ENCODE results near the gene CHCHD3. TPM values are rescaled to one million over a fixed set of nuclear protein-coding genes. Genes with fewer than 3 reads are reported as not detected.

Gene CHCHD3
- polyA plus RNA-seq, 3 donors = 30.5 to 56.7 (median 48.8) TPM

DNA sequence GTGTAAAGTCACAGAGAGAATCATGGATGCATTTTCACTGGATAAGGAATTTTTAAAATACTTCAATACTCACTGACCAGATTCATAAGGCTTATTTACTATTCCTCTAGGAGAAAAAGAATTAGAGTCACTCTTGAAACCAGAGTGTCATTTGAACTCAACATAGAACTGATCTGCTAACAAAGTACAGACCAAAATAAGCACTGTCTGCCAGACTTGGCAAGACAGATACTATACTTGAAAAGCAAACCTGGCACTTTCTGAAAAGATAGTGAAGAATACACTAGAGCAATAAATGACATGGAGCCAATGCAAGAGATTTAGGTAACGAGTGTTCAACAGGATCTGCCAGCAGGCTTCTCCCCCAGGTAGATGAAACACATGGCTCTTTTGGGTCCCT, 215.3 kb downstream of the CHCHD3 start:
- no peaks in the 10 kb centered on the region for H3K27me3 ChIP-seq (ENCODE audit: control insufficient read depth in 2 of 2, insufficient read depth in 2 of 2, low read length in 2 of 2)
- no peak for DNase-seq
- intact Hi-C loops (cut with micrococcal nuclease) = no loop called here
- no peak overlapping the region for H3K4me3 ChIP-seq (replicated peaks in 1 of 3; ENCODE audit: low read depth in 2 of 3, low read length in 3 of 3)
- H3K36me3 ChIP-seq (replicated peaks in 1 of 2; ENCODE audit: control insufficient read depth in 1 of 2, insufficient read depth in 2 of 2, low read length in 2 of 2) = no peaks in the 10 kb centered on the region
- peaks cover 5 to 10% of the 10 kb centered on the region in 2 donors for H3K4me1 ChIP-seq (ENCODE audit: control insufficient read depth in 1 of 2, insufficient read depth in 2 of 2, low read length in 2 of 2)
- H4K20me1 ChIP-seq (ENCODE audit: insufficient read depth, low read length) = peaks cover 4% of the 10 kb centered on the region
- Mint-ChIP-seq H3K36me3 (peaks cover 6 to 12% of the 10 kb centered on the region in 2 donors), H3K27me3 (ENCODE audit: low read depth in 3 of 3) (peaks cover 0 to 2% (median 0%) of the 10 kb centered on the region in 3 donors), H3K4me3 (no peak overlapping the region), H3K4me1 (peaks cover 21% of the 10 kb centered on the region), H3K27ac (peak overlapping the region in 1 of 7 donors; percentile 5), H3K9me3 (peaks cover 0 to 2% (median 1%) of the 10 kb centered on the region in 7 donors)
- TF ChIP-seq, protein P1, sequence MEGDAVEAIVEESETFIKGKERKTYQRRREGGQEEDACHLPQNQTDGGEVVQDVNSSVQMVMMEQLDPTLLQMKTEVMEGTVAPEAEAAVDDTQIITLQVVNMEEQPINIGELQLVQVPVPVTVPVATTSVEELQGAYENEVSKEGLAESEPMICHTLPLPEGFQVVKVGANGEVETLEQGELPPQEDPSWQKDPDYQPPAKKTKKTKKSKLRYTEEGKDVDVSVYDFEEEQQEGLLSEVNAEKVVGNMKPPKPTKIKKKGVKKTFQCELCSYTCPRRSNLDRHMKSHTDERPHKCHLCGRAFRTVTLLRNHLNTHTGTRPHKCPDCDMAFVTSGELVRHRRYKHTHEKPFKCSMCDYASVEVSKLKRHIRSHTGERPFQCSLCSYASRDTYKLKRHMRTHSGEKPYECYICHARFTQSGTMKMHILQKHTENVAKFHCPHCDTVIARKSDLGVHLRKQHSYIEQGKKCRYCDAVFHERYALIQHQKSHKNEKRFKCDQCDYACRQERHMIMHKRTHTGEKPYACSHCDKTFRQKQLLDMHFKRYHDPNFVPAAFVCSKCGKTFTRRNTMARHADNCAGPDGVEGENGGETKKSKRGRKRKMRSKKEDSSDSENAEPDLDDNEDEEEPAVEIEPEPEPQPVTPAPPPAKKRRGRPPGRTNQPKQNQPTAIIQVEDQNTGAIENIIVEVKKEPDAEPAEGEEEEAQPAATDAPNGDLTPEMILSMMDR (IDR thresholded peaks at IDR 0.05) = no peak
- no peak overlapping the region for H3K27ac ChIP-seq (ENCODE audit: low read depth in 1 of 2, low read length in 2 of 2)
- no peak overlapping the region for H2AFZ ChIP-seq (ENCODE audit: insufficient read depth, low read depth, low read length, poor library complexity, severe bottlenecking)
- H3K9me3 ChIP-seq (replicated peaks in 1 of 2; ENCODE audit: control insufficient read depth in 1 of 2, insufficient read depth in 1 of 2, low read length in 2 of 2) = peaks cover 0 to 4% of the 10 kb centered on the region in 2 donors
- H3K79me2 ChIP-seq (ENCODE audit: insufficient read depth, low read length) = no peaks in the 10 kb centered on the region
- H3K9ac ChIP-seq (ENCODE audit: insufficient read depth, low read length, poor library complexity, severe bottlenecking) = no peak overlapping the region
- WGBS (ENCODE audit: insufficient coverage) = 100% methylated on average over 1 of the region's 1 CpG
- no peak overlapping the region for H3K4me2 ChIP-seq (replicated peaks; ENCODE audit: extremely low read depth, low read length, poor library complexity, severe bottlenecking)

DNA sequence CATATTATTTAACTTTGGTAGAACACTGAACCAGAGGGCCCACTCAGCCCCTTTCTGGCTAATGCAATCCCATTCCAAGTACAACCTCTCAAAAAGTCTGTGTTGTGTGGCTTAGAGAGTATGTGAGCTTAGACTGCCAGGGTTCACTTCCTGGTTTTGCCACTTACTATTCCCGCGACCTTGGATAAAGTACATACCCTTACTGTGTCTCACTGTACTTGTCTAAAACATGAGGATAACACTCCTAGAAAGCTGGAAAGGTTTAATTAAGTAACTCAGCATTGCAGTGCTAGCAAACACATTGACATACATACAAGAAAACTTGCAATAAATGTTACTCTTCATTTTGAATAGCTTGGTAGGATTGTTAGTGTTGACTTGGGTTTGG, 215.8 kb downstream of the CHCHD3 start:
- no peak overlapping the region for H3K27ac ChIP-seq (ENCODE audit: low read depth in 1 of 2, low read length in 2 of 2)
- H3K4me1 Mint-ChIP-seq = peaks cover 21% of the 10 kb centered on the region
- H3K27ac Mint-ChIP-seq = no peak overlapping the region

More for the DNA sequence above, 215.8 kb downstream of the CHCHD3 start:
- H2AFZ ChIP-seq (ENCODE audit: insufficient read depth, low read depth, low read length, poor library complexity, severe bottlenecking) = no peak overlapping the region
- no peak overlapping the region for H3K4me3 ChIP-seq (replicated peaks in 1 of 3; ENCODE audit: low read depth in 2 of 3, low read length in 3 of 3)
- H3K9ac ChIP-seq (ENCODE audit: insufficient read depth, low read length, poor library complexity, severe bottlenecking) = no peak overlapping the region
- no peaks in the 10 kb centered on the region for H3K36me3 ChIP-seq (replicated peaks in 1 of 2; ENCODE audit: control insufficient read depth in 1 of 2, insufficient read depth in 2 of 2, low read length in 2 of 2)
- WGBS (ENCODE audit: insufficient coverage) = no CpG with 5 or more reads among the region's 2 CpGs
- TF ChIP-seq, protein P1 (IDR thresholded peaks at IDR 0.05) = no peak
- H3K4me2 ChIP-seq (replicated peaks; ENCODE audit: extremely low read depth, low read length, poor library complexity, severe bottlenecking) = no peak overlapping the region
- H3K9me3 ChIP-seq (replicated peaks in 1 of 2; ENCODE audit: control insufficient read depth in 1 of 2, insufficient read depth in 1 of 2, low read length in 2 of 2) = peaks cover 0 to 4% of the 10 kb centered on the region in 2 donors
- DNase-seq = no peak
- H3K9me3 Mint-ChIP-seq = peaks cover 0 to 2% (median 1%) of the 10 kb centered on the region in 7 donors
- peaks cover 5 to 10% of the 10 kb centered on the region in 2 donors for H3K4me1 ChIP-seq (ENCODE audit: control insufficient read depth in 1 of 2, insufficient read depth in 2 of 2, low read length in 2 of 2)
- H4K20me1 ChIP-seq (ENCODE audit: insufficient read depth, low read length) = peaks cover 4% of the 10 kb centered on the region
- peaks cover 0 to 2% (median 0%) of the 10 kb centered on the region in 3 donors for H3K27me3 Mint-ChIP-seq (ENCODE audit: low read depth in 3 of 3)
- intact Hi-C loops (cut with micrococcal nuclease) = no loop called here
- no peaks in the 10 kb centered on the region for H3K27me3 ChIP-seq (ENCODE audit: control insufficient read depth in 2 of 2, insufficient read depth in 2 of 2, low read length in 2 of 2)
- H3K79me2 ChIP-seq (ENCODE audit: insufficient read depth, low read length) = no peaks in the 10 kb centered on the region
- H3K36me3 Mint-ChIP-seq = peaks cover 7 to 11% of the 10 kb centered on the region in 2 donors
- no peak overlapping the region for H3K4me3 Mint-ChIP-seq
